ENCODE measurements around the gene DEPP1. TPM values are rescaled to one million over a fixed set of nuclear protein-coding genes. Genes with fewer than 3 reads are reported as not detected.

Gene DEPP1
- total RNA-seq, 6 experiments from 2014 or later: 5.3 to 94.6 (median 71.5) TPM

GRCh38 chr10:44965651-44966097 is 12.9 kb downstream of the DEPP1 start:
- WGBS (ENCODE audit: insufficient coverage, low coverage, low lambda C conversion rate, missing lambda C conversion rate): 78% methylated on average over 4 of the region's 6 CpGs
- no peaks in the 10 kb centered on the region for H3K9me3 ChIP-seq
- DNase-seq: no peak
- peaks cover 0 to 72% (median 11%) of the 10 kb centered on the region in 4 donors for H3K4me1 ChIP-seq
- H3K36me3 ChIP-seq: peaks cover 0 to 4% (median 0%) of the 10 kb centered on the region in 4 donors
- TF ChIP-seq POLR2A (IDR thresholded peaks at IDR 0.05): no peak
- no peak for TF ChIP-seq CTCF (IDR thresholded peaks at IDR 0.05)
- no peak overlapping the region for H3K4me3 ChIP-seq
- ATAC-seq: no peak
- H3K27ac ChIP-seq: peak overlapping the region in 2 of 3 donors; percentile 24 to 38
- no peaks in the 10 kb centered on the region for H3K27me3 ChIP-seq
- intact Hi-C loops (cut with DNase I): no loop called here

GRCh38 chr10:44965104-44965503 is 13.5 kb downstream of the DEPP1 start:
- Histone ChIP-seq H3K27me3 (no peaks in the 10 kb centered on the region), H3K4me1 (peaks cover 0 to 78% (median 13%) of the 10 kb centered on the region in 4 donors)
- DNase-seq: no peak

GRCh38 chr10:44963772-44964633 is 14.6 kb downstream of the DEPP1 start:
- Histone ChIP-seq H3K27ac (peak overlapping the region; percentile 50 to 67 (median 62)), H3K36me3 (no peaks in the 10 kb centered on the region), H3K4me3 (no peak overlapping the region), H3K4me1 (peaks cover 0 to 73% (median 13%) of the 10 kb centered on the region in 4 donors), H3K9me3 (no peaks in the 10 kb centered on the region), H3K27me3 (no peaks in the 10 kb centered on the region)
- peak in 2 of 3 donors; percentile 61 to 80 for DNase-seq
- WGBS (ENCODE audit: insufficient coverage, low coverage, low lambda C conversion rate, missing lambda C conversion rate): 50% methylated on average over 8 of the region's 15 CpGs
- intact Hi-C loops (cut with DNase I): no loop called here
- peak in 3 of 4 donors; percentile 15 to 52 (median 38) for ATAC-seq
- TF ChIP-seq POLR2A (IDR thresholded peaks at IDR 0.05) (no peak), CTCF (IDR thresholded peaks at IDR 0.05) (no peak)

More at GRCh38 chr10:44965104-44965503, 13.5 kb downstream of the DEPP1 start:
- Histone ChIP-seq H3K36me3 (no peaks in the 10 kb centered on the region), H3K9me3 (no peaks in the 10 kb centered on the region), H3K27ac (peak overlapping the region in 2 of 3 donors; percentile 50 to 67), H3K4me3 (no peak overlapping the region)
- 75% methylated on average over 1 of the region's 1 CpG for WGBS (ENCODE audit: insufficient coverage, low coverage, low lambda C conversion rate, missing lambda C conversion rate)
- intact Hi-C loops (cut with DNase I): no loop called here
- ATAC-seq: no peak
- TF ChIP-seq CTCF (IDR thresholded peaks at IDR 0.05) (no peak), POLR2A (IDR thresholded peaks at IDR 0.05) (no peak)

GRCh38 chr10:44962870-44963738 is 15.5 kb downstream of the DEPP1 start:
- Histone ChIP-seq H3K27ac (peak overlapping the region; percentile 50 to 67 (median 62)), H3K4me3 (no peak overlapping the region), H3K4me1 (peaks cover 0 to 74% (median 17%) of the 10 kb centered on the region in 4 donors), H3K27me3 (no peaks in the 10 kb centered on the region), H3K36me3 (no peaks in the 10 kb centered on the region), H3K9me3 (no peaks in the 10 kb centered on the region)
- intact Hi-C loops (cut with DNase I): no loop called here
- peak in 1 of 4 donors; percentile 25 for ATAC-seq
- TF ChIP-seq CTCF (IDR thresholded peaks at IDR 0.05) (peak in 1 of 4 donors; percentile 25), POLR2A (IDR thresholded peaks at IDR 0.05) (no peak)
- WGBS (ENCODE audit: insufficient coverage, low coverage, low lambda C conversion rate, missing lambda C conversion rate): 67% methylated on average over 8 of the region's 19 CpGs
- peak in 2 of 3 donors; percentile 31 to 34 for DNase-seq
